Fibroblast of lung (primary cell): ENCODE measurements around the gene BATF3.

ENCODE experiments used
- EZH2 ChIP-seq: IDR thresholded peaks from 2 replicates; pipeline ENCODE4 v1.5.1; 2012; ENCODE audit warnings: low read length, control low read depth, mild to moderate bottlenecking; ENCODE audit errors: missing control alignments
- TF ChIP-seq, protein P1 (sequence below), 2 donors: IDR thresholded peaks in 1 of 2; conservative IDR thresholded peaks in 1 of 2; 1 replicate in 1 of 2; 2 replicates in 1 of 2; pipeline ENCODE4 v1.5.1; 2011 to 2012; ENCODE audit warnings: low read length in 2 of 2, control low read depth in 1 of 2, inconsistent platforms in 1 of 2, low read depth in 1 of 2, mild to moderate bottlenecking in 1 of 2

DNA sequence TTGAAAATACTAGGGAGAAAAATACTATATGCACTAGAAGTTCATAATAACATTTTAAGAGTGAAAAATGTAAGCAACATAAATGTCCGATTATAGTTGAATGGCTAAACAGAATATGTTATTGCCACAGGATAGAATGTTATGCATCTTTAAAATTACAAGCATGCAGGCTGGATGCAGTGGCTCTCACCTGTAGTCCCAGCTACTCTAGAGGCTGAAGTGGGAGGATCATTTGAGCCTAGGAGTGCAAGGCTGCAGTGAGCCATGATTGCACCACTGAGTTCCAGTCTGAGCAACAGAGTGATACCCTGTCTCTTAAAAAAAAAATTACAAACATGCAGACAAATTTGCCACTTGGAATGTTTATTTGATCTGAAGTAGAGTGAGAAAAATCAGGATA is 3.0 kb upstream of the BATF3 start:
- TF ChIP-seq, protein P1, sequence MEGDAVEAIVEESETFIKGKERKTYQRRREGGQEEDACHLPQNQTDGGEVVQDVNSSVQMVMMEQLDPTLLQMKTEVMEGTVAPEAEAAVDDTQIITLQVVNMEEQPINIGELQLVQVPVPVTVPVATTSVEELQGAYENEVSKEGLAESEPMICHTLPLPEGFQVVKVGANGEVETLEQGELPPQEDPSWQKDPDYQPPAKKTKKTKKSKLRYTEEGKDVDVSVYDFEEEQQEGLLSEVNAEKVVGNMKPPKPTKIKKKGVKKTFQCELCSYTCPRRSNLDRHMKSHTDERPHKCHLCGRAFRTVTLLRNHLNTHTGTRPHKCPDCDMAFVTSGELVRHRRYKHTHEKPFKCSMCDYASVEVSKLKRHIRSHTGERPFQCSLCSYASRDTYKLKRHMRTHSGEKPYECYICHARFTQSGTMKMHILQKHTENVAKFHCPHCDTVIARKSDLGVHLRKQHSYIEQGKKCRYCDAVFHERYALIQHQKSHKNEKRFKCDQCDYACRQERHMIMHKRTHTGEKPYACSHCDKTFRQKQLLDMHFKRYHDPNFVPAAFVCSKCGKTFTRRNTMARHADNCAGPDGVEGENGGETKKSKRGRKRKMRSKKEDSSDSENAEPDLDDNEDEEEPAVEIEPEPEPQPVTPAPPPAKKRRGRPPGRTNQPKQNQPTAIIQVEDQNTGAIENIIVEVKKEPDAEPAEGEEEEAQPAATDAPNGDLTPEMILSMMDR (conservative IDR thresholded peaks at IDR 0.05 in 1 of 2, IDR thresholded peaks at IDR 0.05 in 1 of 2; ENCODE audit: low read depth in 1 of 2, low read length in 2 of 2): no peak
- TF ChIP-seq EZH2: no peak
